GM12872 (cell line): ENCODE results near the gene SHCBP1L.

ENCODE experiments used
- TF ChIP-seq, protein P1 (sequence below): IDR thresholded peaks from 3 replicates; pipeline ENCODE4 v1.5.1; 2011; ENCODE audit warnings: low read depth, mild to moderate bottlenecking, low read length, moderate library complexity; ENCODE audit not compliant: insufficient read depth

Gene SHCBP1L

DNA sequence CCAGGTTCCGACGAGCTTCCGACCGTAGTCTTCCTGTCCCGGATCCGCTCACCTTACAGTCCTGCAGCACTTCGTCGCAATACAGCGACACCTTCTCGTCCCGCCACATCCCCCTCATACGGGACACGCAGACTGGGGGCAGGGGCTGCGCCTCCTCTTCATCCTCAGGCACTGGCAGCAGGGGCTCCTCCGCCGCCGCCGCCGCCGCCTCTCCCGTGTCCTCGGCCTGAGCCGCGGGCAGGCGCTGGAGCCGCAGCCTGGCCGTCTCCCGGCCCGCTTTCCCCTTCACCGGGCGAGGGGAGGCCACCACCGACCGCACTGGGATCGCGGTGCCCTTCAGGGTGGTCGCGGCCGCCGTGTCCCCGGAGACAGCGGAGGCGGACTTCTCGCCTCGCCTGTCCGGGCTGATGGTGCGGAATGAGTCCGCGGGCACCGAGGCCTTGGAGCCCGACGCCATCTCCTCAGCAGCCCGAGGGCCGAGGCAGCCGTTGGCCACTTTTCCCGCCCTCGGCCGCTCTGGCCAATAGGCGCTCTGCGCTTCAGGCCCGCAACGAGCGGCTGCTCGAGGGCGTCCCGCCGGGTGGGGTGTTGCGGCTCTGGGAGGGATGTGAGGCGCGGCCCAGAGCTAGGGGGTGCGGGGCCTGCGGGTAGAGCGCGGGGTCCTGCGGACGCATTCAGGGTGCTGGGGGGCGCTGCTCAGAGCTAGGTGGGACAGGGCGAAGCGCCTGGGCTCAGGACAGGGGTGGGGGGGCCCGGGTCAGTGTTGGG lies at the start of gene SHCBP1L:
Gene SHCBP1L, minus strand, starts transcription at position 490 of the 768 bp plus-strand sequence. Its CDS starts 33 bp downstream, at position 457.
- TF ChIP-seq, protein P1, sequence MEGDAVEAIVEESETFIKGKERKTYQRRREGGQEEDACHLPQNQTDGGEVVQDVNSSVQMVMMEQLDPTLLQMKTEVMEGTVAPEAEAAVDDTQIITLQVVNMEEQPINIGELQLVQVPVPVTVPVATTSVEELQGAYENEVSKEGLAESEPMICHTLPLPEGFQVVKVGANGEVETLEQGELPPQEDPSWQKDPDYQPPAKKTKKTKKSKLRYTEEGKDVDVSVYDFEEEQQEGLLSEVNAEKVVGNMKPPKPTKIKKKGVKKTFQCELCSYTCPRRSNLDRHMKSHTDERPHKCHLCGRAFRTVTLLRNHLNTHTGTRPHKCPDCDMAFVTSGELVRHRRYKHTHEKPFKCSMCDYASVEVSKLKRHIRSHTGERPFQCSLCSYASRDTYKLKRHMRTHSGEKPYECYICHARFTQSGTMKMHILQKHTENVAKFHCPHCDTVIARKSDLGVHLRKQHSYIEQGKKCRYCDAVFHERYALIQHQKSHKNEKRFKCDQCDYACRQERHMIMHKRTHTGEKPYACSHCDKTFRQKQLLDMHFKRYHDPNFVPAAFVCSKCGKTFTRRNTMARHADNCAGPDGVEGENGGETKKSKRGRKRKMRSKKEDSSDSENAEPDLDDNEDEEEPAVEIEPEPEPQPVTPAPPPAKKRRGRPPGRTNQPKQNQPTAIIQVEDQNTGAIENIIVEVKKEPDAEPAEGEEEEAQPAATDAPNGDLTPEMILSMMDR, result no peak

DNA sequence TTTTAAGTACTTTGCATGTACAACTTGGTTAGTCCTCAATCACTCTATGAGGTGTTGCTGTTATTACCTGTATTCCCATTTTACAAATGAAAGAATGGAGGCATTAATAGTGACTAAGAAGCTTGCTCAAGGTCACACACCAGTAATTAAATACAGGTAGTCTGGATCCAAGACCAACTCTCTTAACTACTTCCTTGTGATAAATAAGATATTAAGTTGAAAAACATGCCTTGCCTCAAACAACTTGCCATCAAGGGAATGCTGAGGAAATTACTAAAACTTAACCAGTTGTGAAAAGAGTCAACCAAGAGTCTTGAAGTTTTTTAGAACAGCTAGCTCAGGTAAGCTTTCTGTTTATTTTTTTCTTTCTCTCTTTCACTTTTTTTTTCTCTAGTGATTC lies 49.3 kb upstream of the SHCBP1L start:
- TF ChIP-seq, protein P1, result no peak

DNA sequence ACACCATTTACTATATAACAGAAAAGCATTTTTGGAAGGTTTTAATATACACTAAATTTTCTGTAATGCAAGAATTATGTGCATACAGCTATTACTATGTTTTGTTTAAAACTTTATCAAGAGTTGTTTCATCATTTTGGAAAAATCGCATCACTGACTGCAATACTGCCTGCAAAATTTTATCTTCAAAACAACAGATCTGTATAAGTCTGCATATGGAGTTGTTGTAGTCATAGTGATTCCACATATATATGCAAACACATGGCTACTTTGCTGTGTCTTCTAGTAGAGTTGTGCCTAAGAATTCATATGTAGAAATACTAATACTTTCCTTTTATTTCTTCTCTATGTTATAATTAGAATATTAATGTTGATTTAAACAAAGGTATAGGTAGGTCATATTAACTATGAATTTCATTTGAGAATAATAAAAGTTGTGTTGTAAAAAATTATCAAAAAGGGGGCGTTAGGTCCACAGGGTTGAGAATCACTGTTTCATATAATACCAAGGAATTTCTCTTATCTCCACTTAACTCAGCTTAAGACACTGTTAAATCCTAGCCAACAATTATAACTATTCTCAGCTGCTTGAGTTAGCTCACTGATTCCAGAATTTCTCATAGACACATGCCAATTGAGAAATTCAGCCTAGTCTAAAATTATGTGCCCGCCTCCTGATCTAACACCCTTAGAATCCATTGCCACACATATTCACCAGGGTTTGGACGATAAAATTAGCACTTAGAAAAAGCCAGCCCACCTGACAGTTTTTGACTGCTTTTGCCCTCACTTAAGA lies 47.4 kb upstream of the SHCBP1L start:
- TF ChIP-seq, protein P1, result no peak

DNA sequence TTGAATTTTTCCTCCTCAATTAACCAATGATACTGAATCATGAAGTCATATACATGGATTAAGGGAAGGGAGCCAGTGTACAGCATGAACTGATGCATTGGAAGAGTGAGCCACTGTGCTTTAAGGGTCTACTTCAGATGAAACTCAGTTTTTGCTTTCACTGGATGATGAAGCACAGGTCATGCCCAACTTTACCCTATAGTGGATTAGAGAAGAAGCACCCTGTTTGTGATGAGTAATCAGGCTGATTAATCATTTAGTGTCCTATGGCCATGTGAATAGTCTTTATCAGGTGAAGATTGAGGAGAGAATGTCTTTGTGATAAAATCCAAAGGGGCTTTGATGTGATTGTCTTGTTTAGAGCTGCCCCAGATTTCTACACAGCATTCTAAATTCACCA lies 45.5 kb upstream of the SHCBP1L start:
- TF ChIP-seq, protein P1, result no peak

DNA sequence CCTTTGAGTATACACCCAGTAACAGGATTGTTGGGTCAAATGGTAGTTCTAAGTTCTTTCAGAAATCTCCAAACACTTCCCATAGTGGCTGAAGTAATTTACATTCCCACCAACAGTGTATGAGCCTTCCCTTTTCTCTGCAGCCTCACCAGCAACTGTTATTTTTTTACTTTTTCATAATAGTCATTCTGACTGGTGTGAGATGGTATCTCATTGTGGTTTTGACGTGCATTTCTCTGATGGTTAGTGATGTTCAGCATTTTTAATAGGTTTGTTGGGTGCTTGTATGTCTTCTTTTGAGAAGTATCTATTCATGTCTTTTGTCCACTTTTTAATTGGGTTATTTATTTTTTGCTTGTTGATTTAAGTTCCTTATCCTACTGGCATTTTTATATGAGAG lies 43.9 kb upstream of the SHCBP1L start:
- TF ChIP-seq, protein P1, result no peak

DNA sequence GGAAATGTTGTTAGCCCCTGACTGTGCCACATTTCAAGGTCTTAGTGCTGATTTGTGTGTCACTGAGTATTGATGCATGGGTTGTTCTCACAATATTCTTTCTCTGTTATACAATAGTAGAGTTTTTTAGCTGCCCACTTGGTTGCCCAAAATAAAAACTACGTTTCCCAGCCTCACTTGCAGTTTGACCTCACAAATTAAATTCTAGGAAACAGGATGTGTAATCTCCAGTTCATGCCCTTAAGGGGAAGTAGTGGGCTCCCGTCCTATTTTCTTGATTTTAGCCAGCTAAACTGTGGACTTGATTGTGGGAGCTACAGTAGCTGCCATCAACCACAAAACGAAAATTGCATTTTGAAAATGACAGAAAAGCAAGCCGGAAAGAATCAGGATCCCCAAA lies 42.9 kb upstream of the SHCBP1L start:
- TF ChIP-seq, protein P1, result no peak

DNA sequence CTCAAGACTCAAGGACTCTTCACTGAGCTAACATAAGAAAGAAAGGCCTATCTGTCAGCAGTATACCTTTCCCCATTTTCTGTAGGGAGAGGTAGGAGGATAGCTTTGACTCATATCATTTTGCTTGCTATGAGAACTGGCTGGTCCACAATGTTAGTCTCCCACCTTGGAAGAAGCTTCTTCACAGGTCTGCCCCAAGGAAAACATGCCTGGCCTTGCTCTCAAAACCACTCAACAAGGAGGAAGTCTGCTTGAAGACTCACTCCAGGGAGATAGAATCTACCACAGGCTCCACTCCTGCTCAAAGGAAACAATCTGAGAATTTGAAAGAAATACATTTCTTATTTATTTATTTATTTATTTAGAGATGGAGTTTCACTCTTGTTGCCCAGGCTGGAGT lies 40.8 kb upstream of the SHCBP1L start:
- TF ChIP-seq, protein P1, result no peak
